Heart right ventricle (tissue), 16 donors: ENCODE data around the gene ETV1. TPM values are rescaled to one million over a fixed set of nuclear protein-coding genes. Genes with fewer than 3 reads are reported as not detected.

Experiments
- ATAC-seq, 8 donors: fragments of 200-7000 bp; cut with Tn5 transposase; one replicate each; pipeline ENCODE4 v1.9.1; 2020; ENCODE audit warnings: mild to moderate bottlenecking in 8 of 8, moderate library complexity in 8 of 8, moderate number of reproducible peaks in 1 of 8
- DNase-seq, 2 donors: peaks; one replicate each; pipeline ENCODE4 v3.0.0-alpha.2; 2020
- H3K27ac ChIP-seq, 10 donors: fragments of 200-600 bp; sonication (generic) in 2 of 10; one replicate each; pipeline versions ENCODE4 v1.5.0 to v1.8.0; 2020 to 2022; ENCODE audit warnings: mild to moderate bottlenecking in 3 of 10
- H3K27me3 ChIP-seq, 7 donors: fragments of 200-600 bp; one replicate each; pipeline ENCODE4 v1.8.0; 2021 to 2022; ENCODE audit warnings: mild to moderate bottlenecking in 2 of 7
- H3K36me3 ChIP-seq, 9 donors: fragments of 200-600 bp; sonication (generic) in 1 of 9; one replicate each; pipeline versions ENCODE4 v1.5.0 to v1.8.0; 2020 to 2022; ENCODE audit warnings: mild to moderate bottlenecking in 2 of 9
- H3K4me1 ChIP-seq, 9 donors: fragments of 200-600 bp; sonication (generic) in 1 of 9; one replicate each; pipeline versions ENCODE4 v1.5.0 to v1.8.0; 2020 to 2022; ENCODE audit warnings: mild to moderate bottlenecking in 4 of 9
- H3K4me3 ChIP-seq, 10 donors: fragments of 200-600 bp; sonication (generic) in 2 of 10; one replicate each; pipeline versions ENCODE4 v1.5.0 to v1.8.0; 2020 to 2022; ENCODE audit warnings: mild to moderate bottlenecking in 7 of 10, moderate library complexity in 2 of 10
- H3K9me3 ChIP-seq, 11 donors: fragments of 200-600 bp in 10 of 11; sonication (generic) in 2 of 11; one replicate each; pipeline versions ENCODE4 v1.5.0 to v1.8.0; 2013 to 2022; ENCODE audit warnings: mild to moderate bottlenecking in 2 of 11, control low read depth in 1 of 11, moderate library complexity in 1 of 11
- WGBS, 2 donors: extraction: QIAGEN DNeasy Blood & Tissue Kit; methylation state at CpG; one replicate each; pipeline ENCODE4 v1.1.7; 2013; ENCODE audit warnings: inconsistent platforms in 1 of 2; 5-methylcytosine and 5-hydroxymethylcytosine counted together
- intact Hi-C, 10 donors: fragments of 100-400 bp; cut with DNase I; formaldehyde crosslinking; loops; one replicate each; pipeline versions ENCODE4 v1.11.1 to v1.14.2; 2022
- polyA plus RNA-seq, 2 donors: library from polyadenylated mRNA; stranded (reverse); fragments of 200-250 nt; gene quantifications; one replicate each; pipeline ENCODE4 v1.2.3, GENCODE V29; 2013
- total RNA-seq, 10 donors: library from RNA; stranded (reverse); fragmentation: NEBNext Ultra II Directional in 3 of 10; extraction: Animal tissue kit (Norgen Biotek cat#: 25700) in 3 of 10; gene quantifications; one replicate each; pipeline versions ENCODE4 v1.2.1 to v1.2.4, GENCODE V29; 2021 to 2023
- TF ChIP-seq, protein P1 (sequence below), 9 donors: fragments of 200-600 bp; sonication (generic) in 2 of 9; IDR thresholded peaks; one replicate each; pipeline versions ENCODE4 v1.5.0 to v1.8.0; 2021 to 2022; ENCODE audit warnings: antibody characterized with exemption in 9 of 9, mild to moderate bottlenecking in 5 of 9, moderate library complexity in 1 of 9
- donor health status: Arrhythmogenic right ventricular cardiomyopathy.
- donor health status: ischemic (EF 13 %, LVEDD 7.1; RV severe dilation, severe dysfunction).
- donor health status: healthy with polysubstance abuse.
- donor health status: DM: no; HTN: yes; CAD: no.
- donor health status: DM: no; HTN: no; CAD: no.
- donor health status: ischemic (EF 25% LVEDD 6.9; RV normal size, moderate dysfunction).
- donor health status: ischemic (EF 25% LVEDD 5.7; RV mildly dilated, moderate dysfunction).
- donor health status: healthy.
- donor health status: DM: yes; HTN: yes; CAD: no.
- donor health status: Ischemic cardiomyopathy.
- donor health status: ischemic (EF 35%, LVEDD 5.7; RV mildly dilated, moderate dysfunction).
- donor health status: nonischemic (EF 11% LVEDD 7.7; RV severe dilation, severe dysfunction).
- donor health status: DM: yes; HTN: yes; CAD: no.
- donor health status: PGD.
- donor health status: ischemic (EF 29% LVEDD 5.4; RV normal size, mild dysfunction).
- donor health status: nonischemic (EF 23%, LVEDD 6.1; RV moderate dilation, normal function).

ETV1 gene
- total and polyA plus RNA-seq, 12 donors: 9.5 to 118 (median 55.1) TPM

DNA sequence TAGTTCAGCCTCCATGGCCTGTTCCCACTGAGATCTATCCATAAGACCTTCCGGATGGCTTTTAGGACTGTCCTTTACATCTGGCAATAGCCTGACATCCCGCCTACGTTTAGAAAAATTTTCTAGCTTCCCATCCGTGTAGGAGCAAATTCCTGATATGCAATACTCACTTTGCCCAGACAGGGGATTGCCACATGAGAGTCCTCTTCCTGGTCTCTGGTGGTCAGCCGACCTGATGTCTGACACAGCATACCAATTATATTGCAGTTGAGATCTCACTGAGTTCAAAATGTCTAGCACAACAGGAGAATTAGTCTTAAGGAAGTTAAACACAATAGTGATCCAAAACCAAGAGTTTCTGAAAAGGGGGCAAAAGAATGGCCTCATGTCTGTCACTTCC is 9.4 kb upstream of the ETV1 start:
- TF ChIP-seq, protein P1, sequence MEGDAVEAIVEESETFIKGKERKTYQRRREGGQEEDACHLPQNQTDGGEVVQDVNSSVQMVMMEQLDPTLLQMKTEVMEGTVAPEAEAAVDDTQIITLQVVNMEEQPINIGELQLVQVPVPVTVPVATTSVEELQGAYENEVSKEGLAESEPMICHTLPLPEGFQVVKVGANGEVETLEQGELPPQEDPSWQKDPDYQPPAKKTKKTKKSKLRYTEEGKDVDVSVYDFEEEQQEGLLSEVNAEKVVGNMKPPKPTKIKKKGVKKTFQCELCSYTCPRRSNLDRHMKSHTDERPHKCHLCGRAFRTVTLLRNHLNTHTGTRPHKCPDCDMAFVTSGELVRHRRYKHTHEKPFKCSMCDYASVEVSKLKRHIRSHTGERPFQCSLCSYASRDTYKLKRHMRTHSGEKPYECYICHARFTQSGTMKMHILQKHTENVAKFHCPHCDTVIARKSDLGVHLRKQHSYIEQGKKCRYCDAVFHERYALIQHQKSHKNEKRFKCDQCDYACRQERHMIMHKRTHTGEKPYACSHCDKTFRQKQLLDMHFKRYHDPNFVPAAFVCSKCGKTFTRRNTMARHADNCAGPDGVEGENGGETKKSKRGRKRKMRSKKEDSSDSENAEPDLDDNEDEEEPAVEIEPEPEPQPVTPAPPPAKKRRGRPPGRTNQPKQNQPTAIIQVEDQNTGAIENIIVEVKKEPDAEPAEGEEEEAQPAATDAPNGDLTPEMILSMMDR (IDR thresholded peaks at IDR 0.05): no peak
- H3K27me3 ChIP-seq: no peaks in the 10 kb centered on the region
- WGBS, 2 donors: 71 to 87% methylated on average over 5 of the region's 5 CpGs
- H3K27ac ChIP-seq: no peak overlapping the region
- no peaks in the 10 kb centered on the region for H3K36me3 ChIP-seq
- no peak overlapping the region for H3K4me3 ChIP-seq
- no peaks in the 10 kb centered on the region for H3K9me3 ChIP-seq
- DNase-seq: no peak
- intact Hi-C loops: loop anchor here in 2 of 10 donors (10.0 kb wide), 1 partner anchor 456 kb away; no protein-coding TSS in a partner anchor
- ATAC-seq: no peak
- peaks cover 0 to 3% (median 0%) of the 10 kb centered on the region in 9 donors for H3K4me1 ChIP-seq

- peak overlapping the region in 9 of 10 donors; percentile 83 to 98 (median 93) for H3K27ac ChIP-seq
- intact Hi-C loops: loop anchor here in 4 of 10 donors (5.0 to 10.0 kb wide), 4 partner anchors 205 to 465 kb away; no protein-coding TSS in a partner anchor
- H3K27me3 ChIP-seq: no peaks in the 10 kb centered on the region
- WGBS, 2 donors: 54 to 55% methylated on average over 1 of the region's 1 CpG
- H3K36me3 ChIP-seq: no peaks in the 10 kb centered on the region
- no peak for DNase-seq
- TF ChIP-seq, protein P1 (IDR thresholded peaks at IDR 0.05): no peak
- peaks cover 0 to 19% (median 6%) of the 10 kb centered on the region in 9 donors for H3K4me1 ChIP-seq
- no peaks in the 10 kb centered on the region for H3K9me3 ChIP-seq
- H3K4me3 ChIP-seq: peak overlapping the region in 5 of 10 donors; percentile 67 to 87 (median 72)
- no peak for ATAC-seq
Observed at GRCh38 chr7:13992596-13992964, 3.1 kb upstream of the ETV1 start.

DNA sequence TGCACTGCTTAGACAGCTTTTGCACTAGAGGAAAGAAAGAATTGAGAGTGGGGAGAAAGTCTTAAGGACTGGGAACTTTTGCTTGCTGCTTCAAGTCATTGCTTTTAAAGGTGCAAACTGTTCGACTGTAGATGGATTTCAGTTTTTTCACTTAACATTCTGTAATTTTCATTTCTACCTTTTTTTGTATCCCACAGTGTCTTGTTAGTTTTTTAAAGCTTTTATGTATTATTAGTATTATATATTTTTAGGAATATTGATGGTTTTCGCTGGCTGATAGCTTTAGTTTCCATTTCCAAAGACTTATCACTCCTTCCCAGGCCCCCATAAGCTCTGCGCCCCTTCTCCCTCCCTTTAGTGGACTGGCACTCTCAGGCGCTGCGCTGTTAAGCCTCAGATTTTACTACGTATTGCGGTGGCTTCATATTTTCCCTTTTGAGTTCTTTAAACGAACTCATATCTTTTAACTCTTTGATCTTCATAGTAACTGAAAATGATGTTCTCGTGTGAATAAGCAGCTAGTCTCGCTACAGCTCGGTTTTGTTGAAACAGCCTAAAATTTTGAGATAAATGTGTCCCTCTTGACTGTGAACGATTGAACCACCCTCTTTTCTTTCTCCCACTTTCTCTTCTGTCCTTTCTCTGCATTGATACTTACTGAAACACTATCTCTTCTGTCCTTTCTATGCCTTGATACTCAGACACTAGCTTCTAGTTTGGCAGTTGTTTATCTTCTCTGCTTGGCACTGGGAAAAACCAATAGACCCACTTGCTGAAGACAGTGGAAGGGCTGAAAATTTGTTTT is 2.5 kb upstream of the ETV1 start:
- no peak for ATAC-seq

More for the DNA sequence above, 2.5 kb upstream of the ETV1 start:
- peak overlapping the region in 9 of 10 donors; percentile 51 to 87 (median 71) for H3K4me3 ChIP-seq
- no peaks in the 10 kb centered on the region for H3K36me3 ChIP-seq
- TF ChIP-seq, protein P1 (IDR thresholded peaks at IDR 0.05): no peak
- DNase-seq: no peak
- H3K27ac ChIP-seq: peak overlapping the region; percentile 26 to 98 (median 93)
- H3K27me3 ChIP-seq: no peaks in the 10 kb centered on the region
- intact Hi-C loops: loop anchor here in 5 of 10 donors (1.0 to 10.0 kb wide), 6 partner anchors 205 to 467 kb away; no protein-coding TSS in a partner anchor
- H3K4me1 ChIP-seq: peaks cover 0 to 22% (median 6%) of the 10 kb centered on the region in 9 donors
- 49 to 50% methylated on average over 12 of the region's 12 CpGs for WGBS, 2 donors
- no peaks in the 10 kb centered on the region for H3K9me3 ChIP-seq
